ENCODE results near the gene NDUFB5. TPM values are rescaled to one million over a fixed set of nuclear protein-coding genes. Genes with fewer than 3 reads are reported as not detected.

The NDUFB5 gene
- total RNA-seq, 1 experiment from 2014 or later: 116 TPM

DNA sequence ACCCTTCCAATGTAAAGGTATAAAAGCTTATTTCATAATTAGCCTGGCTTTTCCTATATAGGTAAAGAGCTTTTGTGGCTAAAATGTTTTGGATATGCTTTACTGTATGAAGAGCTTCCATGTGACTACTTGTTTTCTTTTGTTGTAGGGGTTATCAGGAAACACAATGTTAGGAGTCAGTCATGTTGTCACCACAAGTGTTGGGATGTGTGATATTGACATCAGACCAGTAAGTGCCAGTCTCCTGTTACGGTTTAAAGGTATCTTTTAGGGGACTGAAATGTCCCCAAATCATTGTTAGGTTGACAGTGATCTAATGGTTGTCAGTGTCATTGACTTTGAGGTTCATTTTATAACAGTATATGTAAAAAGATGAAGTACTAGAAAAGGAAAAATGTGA, 23.6 kb upstream of the NDUFB5 start:
- Histone ChIP-seq H3K4me2 (ENCODE audit: low read length) (no peak overlapping the region), H3K4me3 (replicated peaks in 1 of 2; ENCODE audit: low read depth in 1 of 2, low read length in 2 of 2) (no peak overlapping the region), H3K4me1 (ENCODE audit: control insufficient read depth in 1 of 2, insufficient read depth in 2 of 2, low read length in 2 of 2) (no peaks in the 10 kb centered on the region), H3K9ac (ENCODE audit: low read length) (no peak overlapping the region), H3K9me2 (ENCODE audit: insufficient read depth) (no peaks in the 10 kb centered on the region), H4K20me1 (ENCODE audit: insufficient read depth) (peaks cover 4% of the 10 kb centered on the region; the same call in 1 of the 2 replicates), H3K79me2 (ENCODE audit: insufficient read depth, low read length) (no peaks in the 10 kb centered on the region), H3K9me3 (ENCODE audit: control insufficient read depth in 1 of 2, insufficient read depth in 1 of 2, low read depth in 1 of 2, low read length in 2 of 2) (no peaks in the 10 kb centered on the region), H2AFZ (ENCODE audit: low read depth, low read length, poor library complexity, severe bottlenecking) (no peak overlapping the region), H3K36me3 (ENCODE audit: control insufficient read depth in 1 of 2, insufficient read depth in 2 of 2, low read length in 2 of 2) (peaks cover 16 to 37% of the 10 kb centered on the region in 2 experiments; a peak in 3 of 4 replicates), H3K27ac (ENCODE audit: low read depth, low read length) (no peak overlapping the region), H3K27me3 (ENCODE audit: insufficient read depth, low read length) (no peaks in the 10 kb centered on the region)
- no TSS peak for BruUV-seq (replicated peaks)
- TF ChIP-seq, protein P1, sequence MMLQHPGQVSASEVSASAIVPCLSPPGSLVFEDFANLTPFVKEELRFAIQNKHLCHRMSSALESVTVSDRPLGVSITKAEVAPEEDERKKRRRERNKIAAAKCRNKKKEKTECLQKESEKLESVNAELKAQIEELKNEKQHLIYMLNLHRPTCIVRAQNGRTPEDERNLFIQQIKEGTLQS (IDR thresholded peaks at IDR 0.05): no peak
- TF ChIP-seq YY1 (IDR thresholded peaks at IDR 0.05; ENCODE audit: extremely low read depth, insufficient replicate concordance, low read depth, low read length) (no peak), ZFX (IDR thresholded peaks at IDR 0.05) (no peak)
- ATAC-seq (no peak), DNase-seq (ENCODE audit: low read depth, low spot score) (no peak)
- CTCF ChIA-PET: interaction anchor here (1.2 kb wide), 1 partner anchor 69 kb away, joined by 3 read pairs; no protein-coding TSS in a partner anchor
- intact Hi-C loops (cut with micrococcal nuclease): no loop called here
- POLR2A ChIA-PET: no interaction called here
- RAD21 ChIA-PET (ENCODE audit: low non-redundant PET in 1 of 2, low total read pairs in 2 of 2, uncharacterized antibody in 2 of 2, unreplicated experiment in 2 of 2): no interaction called here

GRCh38 chr3:179589143-179589542, 15.5 kb upstream of the NDUFB5 start:
- TF ChIP-seq FOSL1 (IDR thresholded peaks at IDR 0.05; ENCODE audit: low read depth) (no peak), ZBTB33 (IDR thresholded peaks at IDR 0.05; ENCODE audit: extremely low read depth, insufficient replicate concordance, low read length) (no peak), CBX3 (IDR thresholded peaks at IDR 0.05; ENCODE audit: low read depth) (no peak), EZH2phosphoT487 (IDR thresholded peaks at IDR 0.05; ENCODE audit: borderline replicate concordance) (no peak), YY1 (IDR thresholded peaks at IDR 0.05; ENCODE audit: extremely low read depth, insufficient replicate concordance, low read depth, low read length) (no peak), SP1 (IDR thresholded peaks at IDR 0.05; ENCODE audit: low read depth) (no peak), EZH2 (IDR thresholded peaks at IDR 0.05) (no peak), REST (IDR thresholded peaks at IDR 0.05; ENCODE audit: low read depth) (no peak), ELF1 (IDR thresholded peaks at IDR 0.05; ENCODE audit: borderline replicate concordance, low read depth) (no peak), CEBPB (IDR thresholded peaks at IDR 0.05; ENCODE audit: low read depth) (no peak), RAD21 (IDR thresholded peaks at IDR 0.05; ENCODE audit: low read depth) (no peak)
- TF ChIP-seq, protein P2, sequence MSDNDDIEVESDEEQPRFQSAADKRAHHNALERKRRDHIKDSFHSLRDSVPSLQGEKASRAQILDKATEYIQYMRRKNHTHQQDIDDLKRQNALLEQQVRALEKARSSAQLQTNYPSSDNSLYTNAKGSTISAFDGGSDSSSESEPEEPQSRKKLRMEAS (IDR thresholded peaks at IDR 0.05): no peak
- TF ChIP-seq, protein P1 (IDR thresholded peaks at IDR 0.05): no peak
- Histone ChIP-seq H3K4me3 (replicated peaks in 1 of 2; ENCODE audit: low read depth in 1 of 2, low read length in 2 of 2) (no peak overlapping the region), H3K36me3 (ENCODE audit: control insufficient read depth in 1 of 2, insufficient read depth in 2 of 2, low read length in 2 of 2) (peaks cover 44 to 51% of the 10 kb centered on the region in 2 experiments), H3K4me1 (ENCODE audit: control insufficient read depth in 1 of 2, insufficient read depth in 2 of 2, low read length in 2 of 2) (no peaks in the 10 kb centered on the region), H3K27ac (ENCODE audit: low read depth, low read length) (no peak overlapping the region), H3K9me3 (ENCODE audit: control insufficient read depth in 1 of 2, insufficient read depth in 1 of 2, low read depth in 1 of 2, low read length in 2 of 2) (no peaks in the 10 kb centered on the region), H4K20me1 (ENCODE audit: insufficient read depth) (no peaks in the 10 kb centered on the region; the same call in 1 of the 2 replicates), H3K9ac (ENCODE audit: low read length) (no peak overlapping the region), H3K4me2 (ENCODE audit: low read length) (no peak overlapping the region), H3K9me2 (ENCODE audit: insufficient read depth) (no peaks in the 10 kb centered on the region), H2AFZ (ENCODE audit: low read depth, low read length, poor library complexity, severe bottlenecking) (no peak overlapping the region), H3K27me3 (ENCODE audit: insufficient read depth, low read length) (no peaks in the 10 kb centered on the region), H3K79me2 (ENCODE audit: insufficient read depth, low read length) (0 out of 2 replicates have a peak, but pooled peaks cover 2% of the 10 kb centered on the region)
- DNase-seq (ENCODE audit: low read depth, low spot score): no peak
- BruUV-seq (replicated peaks): no TSS peak
- ChIA-PET RAD21 (ENCODE audit: low non-redundant PET in 1 of 2, low total read pairs in 2 of 2, uncharacterized antibody in 2 of 2, unreplicated experiment in 2 of 2) (no interaction called here), POLR2A (no interaction called here), CTCF (no interaction called here)
- intact Hi-C loops (cut with micrococcal nuclease): no loop called here
- no peak for ATAC-seq
